Measurements from ENCODE around the gene ZMYM2. TPM values are rescaled to one million over a fixed set of nuclear protein-coding genes. Genes with fewer than 3 reads are reported as not detected.

Gene ZMYM2
- total and polyA plus RNA-seq, 10 of the 15 experiments (the other 5 are each of a cell fraction or from before 2014, with no cell fraction given): 9.5 to 60.4 (median 34.6) TPM

DNA sequence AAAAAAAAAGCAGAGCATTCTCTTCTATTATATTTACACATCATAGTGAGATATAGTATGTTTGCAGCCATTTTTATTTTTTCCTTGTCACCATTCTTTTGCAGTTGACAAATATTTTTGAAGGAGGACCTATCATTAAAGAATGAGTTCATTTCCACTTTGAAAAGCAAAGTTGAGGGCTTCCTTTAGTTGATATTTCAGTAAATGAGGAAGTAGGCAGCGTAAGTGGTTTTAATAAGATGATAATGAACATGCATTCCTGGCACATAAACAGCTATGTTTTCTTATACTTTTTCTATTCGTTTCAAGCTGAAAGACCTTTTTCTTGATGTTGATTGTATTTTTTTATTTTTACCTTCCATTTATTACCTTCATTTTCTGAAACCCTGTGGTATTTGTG, 66.2 kb downstream of the ZMYM2 start:
- peaks cover 0 to 19% of the 10 kb centered on the region in 2 experiments; a peak in 3 of 4 replicates for H3K36me3 ChIP-seq (ENCODE audit: control insufficient read depth in 2 of 2, insufficient read depth in 2 of 2, low read length in 1 of 2)
- DNase-seq (ENCODE audit: low read depth, low spot score) (no peak), ATAC-seq (peak; percentile 31; the same call in 1 of the 3 replicates), FAIRE-seq (no peak)
- POLR2A ChIA-PET: no interaction called here
- no peaks in the 10 kb centered on the region for H3K4me1 ChIP-seq (ENCODE audit: control insufficient read depth, insufficient read depth, low read length)
- BruUV-seq (replicated peaks): no TSS peak
- no peak overlapping the region for H3K4me2 ChIP-seq (ENCODE audit: control insufficient read depth, insufficient read depth)
- H3K9ac ChIP-seq (ENCODE audit: control insufficient read depth, insufficient read depth, low read length): no peak overlapping the region
- RAD21 ChIA-PET (ENCODE audit: unreplicated experiment): interaction anchor here (0.5 kb wide), 1 partner anchor 8 kb away, joined by 4 read pairs; no protein-coding TSS in a partner anchor
- no peaks in the 10 kb centered on the region for H3K79me2 ChIP-seq (ENCODE audit: control insufficient read depth, insufficient read depth, low read length)
- H3K4me3 ChIP-seq: no peak overlapping the region
- CTCF ChIA-PET: interaction anchor here (1.1 kb wide), 1 partner anchor 40 kb away, joined by 3 read pairs; no protein-coding TSS in a partner anchor
- H3K27me3 ChIP-seq (replicated peaks in 1 of 2; ENCODE audit: control insufficient read depth in 2 of 2, insufficient read depth in 2 of 2, low read length in 1 of 2): no peaks in the 10 kb centered on the region
- no peak overlapping the region for H2AFZ ChIP-seq (ENCODE audit: control insufficient read depth, low read depth, low read length)
- no peak overlapping the region for H3K27ac ChIP-seq (ENCODE audit: control insufficient read depth, insufficient read depth)
- 100% methylated on average over 2 of the region's 2 CpGs for WGBS (ENCODE audit: insufficient coverage, insufficient replicate concordance, low lambda C conversion rate, missing lambda C conversion rate)
- SMC1A ChIA-PET (ENCODE audit: uncharacterized antibody, unreplicated experiment): interaction anchor here (0.7 kb wide), 1 partner anchor 10 kb away, joined by 3 read pairs; no protein-coding TSS in a partner anchor
- H4K20me1 ChIP-seq (ENCODE audit: control insufficient read depth, insufficient read depth): no peaks in the 10 kb centered on the region
- intact Hi-C loops (cut with micrococcal nuclease; ENCODE audit: unreplicated experiment): no loop called here
- in situ Hi-C loops (cut with MboI): no loop called here
- no peaks in the 10 kb centered on the region for H3K9me3 ChIP-seq (replicated peaks; ENCODE audit: control insufficient read depth, insufficient read depth, low read length)
- TF ChIP-seq SPI1 (IDR thresholded peaks at IDR 0.05; ENCODE audit: borderline replicate concordance, insufficient read depth, low read depth, low read length) (peak; percentile 44; the same call in 1 of the 2 replicates), PML (IDR thresholded peaks at IDR 0.05; ENCODE audit: low read length) (no peak), POLR2A (IDR thresholded peaks at IDR 0.05; ENCODE audit: low read depth, low read length) (no peak)
- TF ChIP-seq, protein P1, sequence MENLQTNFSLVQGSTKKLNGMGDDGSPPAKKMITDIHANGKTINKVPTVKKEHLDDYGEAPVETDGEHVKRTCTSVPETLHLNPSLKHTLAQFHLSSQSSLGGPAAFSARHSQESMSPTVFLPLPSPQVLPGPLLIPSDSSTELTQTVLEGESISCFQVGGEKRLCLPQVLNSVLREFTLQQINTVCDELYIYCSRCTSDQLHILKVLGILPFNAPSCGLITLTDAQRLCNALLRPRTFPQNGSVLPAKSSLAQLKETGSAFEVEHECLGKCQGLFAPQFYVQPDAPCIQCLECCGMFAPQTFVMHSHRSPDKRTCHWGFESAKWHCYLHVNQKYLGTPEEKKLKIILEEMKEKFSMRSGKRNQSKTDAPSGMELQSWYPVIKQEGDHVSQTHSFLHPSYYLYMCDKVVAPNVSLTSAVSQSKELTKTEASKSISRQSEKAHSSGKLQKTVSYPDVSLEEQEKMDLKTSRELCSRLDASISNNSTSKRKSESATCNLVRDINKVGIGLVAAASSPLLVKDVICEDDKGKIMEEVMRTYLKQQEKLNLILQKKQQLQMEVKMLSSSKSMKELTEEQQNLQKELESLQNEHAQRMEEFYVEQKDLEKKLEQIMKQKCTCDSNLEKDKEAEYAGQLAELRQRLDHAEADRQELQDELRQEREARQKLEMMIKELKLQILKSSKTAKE (IDR thresholded peaks at IDR 0.05; ENCODE audit: low read depth, poor library complexity, severe bottlenecking): no peak

DNA sequence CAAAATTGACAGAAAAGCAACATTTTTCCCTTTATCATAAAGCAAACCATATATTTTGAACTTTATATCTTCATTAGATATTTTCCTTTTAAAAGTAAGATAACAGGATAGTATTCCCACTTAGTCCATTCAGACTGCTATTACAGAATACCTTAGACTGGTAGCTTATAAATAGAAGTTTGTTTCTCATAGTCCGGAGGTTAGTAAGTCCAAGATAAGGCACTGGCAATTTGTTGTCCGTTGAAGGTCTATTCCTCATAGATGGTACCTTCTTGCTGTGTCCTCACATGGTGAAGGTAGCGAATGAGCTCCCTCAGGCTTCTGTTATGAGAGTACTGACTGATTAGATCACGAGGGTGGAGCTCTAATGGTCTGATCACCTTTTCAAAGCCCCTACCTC, 70.4 kb downstream of the ZMYM2 start:
- intact Hi-C loops (cut with micrococcal nuclease; ENCODE audit: unreplicated experiment) (no loop called here), in situ Hi-C loops (cut with MboI) (no loop called here)
- no peak overlapping the region for H2AFZ ChIP-seq (ENCODE audit: control insufficient read depth, low read depth, low read length)
- no peaks in the 10 kb centered on the region for H3K4me1 ChIP-seq (ENCODE audit: control insufficient read depth, insufficient read depth, low read length)
- no peaks in the 10 kb centered on the region for H3K79me2 ChIP-seq (ENCODE audit: control insufficient read depth, insufficient read depth, low read length)
- CTCF ChIA-PET: interaction anchor here (0.6 to 0.7 kb wide), 2 partner anchors 341 to 1151 kb away, joined by 3 read pairs; no protein-coding TSS in a partner anchor
- no peak for TF ChIP-seq HDAC2 (IDR thresholded peaks at IDR 0.05)
- no peak for TF ChIP-seq SMARCA5 (IDR thresholded peaks at IDR 0.05)
- TF ChIP-seq SMC3 (IDR thresholded peaks at IDR 0.05; ENCODE audit: borderline replicate concordance, low read length): no peak
- TF ChIP-seq, protein P2, sequence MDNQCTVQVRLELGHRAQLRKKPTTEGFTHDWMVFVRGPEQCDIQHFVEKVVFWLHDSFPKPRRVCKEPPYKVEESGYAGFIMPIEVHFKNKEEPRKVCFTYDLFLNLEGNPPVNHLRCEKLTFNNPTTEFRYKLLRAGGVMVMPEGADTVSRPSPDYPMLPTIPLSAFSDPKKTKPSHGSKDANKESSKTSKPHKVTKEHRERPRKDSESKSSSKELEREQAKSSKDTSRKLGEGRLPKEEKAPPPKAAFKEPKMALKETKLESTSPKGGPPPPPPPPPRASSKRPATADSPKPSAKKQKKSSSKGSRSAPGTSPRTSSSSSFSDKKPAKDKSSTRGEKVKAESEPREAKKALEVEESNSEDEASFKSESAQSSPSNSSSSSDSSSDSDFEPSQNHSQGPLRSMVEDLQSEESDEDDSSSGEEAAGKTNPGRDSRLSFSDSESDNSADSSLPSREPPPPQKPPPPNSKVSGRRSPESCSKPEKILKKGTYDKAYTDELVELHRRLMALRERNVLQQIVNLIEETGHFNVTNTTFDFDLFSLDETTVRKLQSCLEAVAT (IDR thresholded peaks at IDR 0.05): no peak
- TF ChIP-seq, protein P3, sequence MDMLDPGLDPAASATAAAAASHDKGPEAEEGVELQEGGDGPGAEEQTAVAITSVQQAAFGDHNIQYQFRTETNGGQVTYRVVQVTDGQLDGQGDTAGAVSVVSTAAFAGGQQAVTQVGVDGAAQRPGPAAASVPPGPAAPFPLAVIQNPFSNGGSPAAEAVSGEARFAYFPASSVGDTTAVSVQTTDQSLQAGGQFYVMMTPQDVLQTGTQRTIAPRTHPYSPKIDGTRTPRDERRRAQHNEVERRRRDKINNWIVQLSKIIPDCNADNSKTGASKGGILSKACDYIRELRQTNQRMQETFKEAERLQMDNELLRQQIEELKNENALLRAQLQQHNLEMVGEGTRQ (IDR thresholded peaks at IDR 0.05; ENCODE audit: borderline replicate concordance, low read depth, low read length): no peak
- TF ChIP-seq, protein P4, sequence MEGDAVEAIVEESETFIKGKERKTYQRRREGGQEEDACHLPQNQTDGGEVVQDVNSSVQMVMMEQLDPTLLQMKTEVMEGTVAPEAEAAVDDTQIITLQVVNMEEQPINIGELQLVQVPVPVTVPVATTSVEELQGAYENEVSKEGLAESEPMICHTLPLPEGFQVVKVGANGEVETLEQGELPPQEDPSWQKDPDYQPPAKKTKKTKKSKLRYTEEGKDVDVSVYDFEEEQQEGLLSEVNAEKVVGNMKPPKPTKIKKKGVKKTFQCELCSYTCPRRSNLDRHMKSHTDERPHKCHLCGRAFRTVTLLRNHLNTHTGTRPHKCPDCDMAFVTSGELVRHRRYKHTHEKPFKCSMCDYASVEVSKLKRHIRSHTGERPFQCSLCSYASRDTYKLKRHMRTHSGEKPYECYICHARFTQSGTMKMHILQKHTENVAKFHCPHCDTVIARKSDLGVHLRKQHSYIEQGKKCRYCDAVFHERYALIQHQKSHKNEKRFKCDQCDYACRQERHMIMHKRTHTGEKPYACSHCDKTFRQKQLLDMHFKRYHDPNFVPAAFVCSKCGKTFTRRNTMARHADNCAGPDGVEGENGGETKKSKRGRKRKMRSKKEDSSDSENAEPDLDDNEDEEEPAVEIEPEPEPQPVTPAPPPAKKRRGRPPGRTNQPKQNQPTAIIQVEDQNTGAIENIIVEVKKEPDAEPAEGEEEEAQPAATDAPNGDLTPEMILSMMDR (IDR thresholded peaks at IDR 0.05 in 2 of 3, conservative IDR thresholded peaks at IDR 0.05 in 1 of 3; ENCODE audit: control insufficient read depth in 2 of 3, extremely low read depth in 1 of 3, insufficient read depth in 1 of 3, low read depth in 3 of 3, low read length in 3 of 3): no peak
- no peak overlapping the region for H3K4me2 ChIP-seq (ENCODE audit: control insufficient read depth, insufficient read depth)
- RAD21 ChIA-PET (ENCODE audit: unreplicated experiment): no interaction called here
- WGBS (ENCODE audit: insufficient coverage, insufficient replicate concordance, low lambda C conversion rate, missing lambda C conversion rate): 98% methylated on average over 4 of the region's 4 CpGs
- H3K4me3 ChIP-seq: no peak overlapping the region
- no peaks in the 10 kb centered on the region for H3K27me3 ChIP-seq (replicated peaks in 1 of 2; ENCODE audit: control insufficient read depth in 2 of 2, insufficient read depth in 2 of 2, low read length in 1 of 2)
- H3K36me3 ChIP-seq (ENCODE audit: control insufficient read depth in 2 of 2, insufficient read depth in 2 of 2, low read length in 1 of 2): peaks cover 3 to 18% of the 10 kb centered on the region in 2 experiments; a peak in 3 of 4 replicates
- H3K27ac ChIP-seq (ENCODE audit: control insufficient read depth, insufficient read depth): no peak overlapping the region
- DNase-seq (ENCODE audit: low read depth, low spot score) (no peak), FAIRE-seq (no peak), ATAC-seq (no peak)
- POLR2A ChIA-PET: no interaction called here
- no peaks in the 10 kb centered on the region for H3K9me3 ChIP-seq (replicated peaks; ENCODE audit: control insufficient read depth, insufficient read depth, low read length)
- SMC1A ChIA-PET (ENCODE audit: uncharacterized antibody, unreplicated experiment): no interaction called here
- H3K9ac ChIP-seq (ENCODE audit: control insufficient read depth, insufficient read depth, low read length): no peak overlapping the region
- no TSS peak for BruUV-seq (replicated peaks)
- no peaks in the 10 kb centered on the region for H4K20me1 ChIP-seq (ENCODE audit: control insufficient read depth, insufficient read depth)
